CD4-positive, alpha-beta memory T cell (primary cell): ENCODE measurements around the gene LYSMD1. TPM values are rescaled to one million over a fixed set of nuclear protein-coding genes. Genes with fewer than 3 reads are reported as not detected.
A peak's percentile ranks its signal among the peaks of the same experiment; 100 is the strongest.

Experiments
- CTCF ChIA-PET: fragments of 350-600 bp; sonication (Branson Sonifier 250); formaldehyde crosslinking; loops from one replicate; lab custom pipeline; 2021; ENCODE audit warnings: inconsistent platforms; ENCODE audit not compliant: partially characterized antibody; lab: Charles Lee
- POLR2A ChIA-PET: fragments of 350-600 bp; sonication (Branson Sonifier 250); formaldehyde crosslinking; loops from one replicate; lab custom pipeline; 2021; ENCODE audit not compliant: partially characterized antibody; lab: Charles Lee
- DNase-seq, 5 donors: peaks; one replicate each; pipeline versions ENCODE4 v3.0.0 to v3.0.0-alpha.2; 2020 to 2022; ENCODE audit warnings: mixed read lengths in 1 of 5
- H3K27ac ChIP-seq: one replicate; pipeline ENCODE4 v1.7.0; 2013; ENCODE audit warnings: low read depth, low read length
- H3K27me3 ChIP-seq: 2 replicates; pipeline ENCODE4 v1.7.0; 2013; ENCODE audit warnings: mild to moderate bottlenecking, low read length, moderate library complexity; ENCODE audit not compliant: insufficient read depth
- H3K36me3 ChIP-seq: 2 replicates; pipeline ENCODE4 v1.7.0; 2013; ENCODE audit warnings: mild to moderate bottlenecking, low read length, moderate library complexity; ENCODE audit not compliant: insufficient read depth
- H3K4me1 ChIP-seq: 2 replicates; pipeline ENCODE4 v1.7.0; 2013; ENCODE audit warnings: mild to moderate bottlenecking, low read length, moderate library complexity; ENCODE audit not compliant: insufficient read depth
- H3K4me3 ChIP-seq, 2 donors: one replicate each; pipeline ENCODE4 v1.7.0; 2013; ENCODE audit warnings: low read length in 2 of 2, mild to moderate bottlenecking in 1 of 2
- H3K9me3 ChIP-seq, 2 donors: one replicate each; pipeline ENCODE4 v1.7.0; 2013; ENCODE audit warnings: low read length in 2 of 2, control low read depth in 1 of 2; ENCODE audit not compliant: control insufficient read depth in 1 of 2
- H3K27ac Mint-ChIP-seq, 7 donors: one replicate each; pipeline ENCODE4 v1.8.0; 2020 to 2021; ENCODE audit warnings: mixed read lengths in 7 of 7, mild to moderate bottlenecking in 6 of 7, inconsistent platforms in 3 of 7, moderate library complexity in 3 of 7
- H3K27me3 Mint-ChIP-seq, 2 donors: one replicate each; pipeline ENCODE4 v1.8.0; 2020 to 2021; ENCODE audit warnings: mixed read lengths in 2 of 2
- H3K36me3 Mint-ChIP-seq, 2 donors: one replicate each; pipeline ENCODE4 v1.8.0; 2020 to 2021; ENCODE audit warnings: mixed read lengths in 2 of 2, inconsistent platforms in 1 of 2, mild to moderate bottlenecking in 1 of 2
- H3K4me1 Mint-ChIP-seq, 4 donors: one replicate each; pipeline ENCODE4 v1.8.0; 2020 to 2021; ENCODE audit warnings: mixed read lengths in 4 of 4, mild to moderate bottlenecking in 1 of 4
- H3K4me3 Mint-ChIP-seq, 8 donors: one replicate each; pipeline ENCODE4 v1.8.0; 2020 to 2021; ENCODE audit warnings: mixed read lengths in 8 of 8, mild to moderate bottlenecking in 7 of 8, moderate library complexity in 6 of 8, inconsistent platforms in 3 of 8
- H3K9me3 Mint-ChIP-seq, 8 donors: one replicate each; pipeline ENCODE4 v1.8.0; 2020 to 2021; ENCODE audit warnings: mixed read lengths in 8 of 8, mild to moderate bottlenecking in 5 of 8, inconsistent platforms in 3 of 8, moderate library complexity in 1 of 8
- intact Hi-C: fragments of 100-400 bp; cut with micrococcal nuclease; formaldehyde crosslinking; loops from one replicate; pipeline ENCODE4 v1.15.1; 2023
- polyA plus RNA-seq, 2 donors: library from polyadenylated mRNA; unstranded; fragments of 300-500 nt; fragmentation: Illumina TruSeq; gene quantifications; one replicate each; pipeline ENCODE4 v1.2.3, GENCODE V29; 2021
- total RNA-seq, 2 experiments: library from RNA; stranded (reverse); gene quantifications; one replicate each; pipeline ENCODE4 v1.2.3, GENCODE V29; 2021

LYSMD1 gene
- total and polyA plus RNA-seq, 4 experiments from 2014 or later, result 0.59 to 1.3 (median 1.0) TPM; not detected in 1

DNA sequence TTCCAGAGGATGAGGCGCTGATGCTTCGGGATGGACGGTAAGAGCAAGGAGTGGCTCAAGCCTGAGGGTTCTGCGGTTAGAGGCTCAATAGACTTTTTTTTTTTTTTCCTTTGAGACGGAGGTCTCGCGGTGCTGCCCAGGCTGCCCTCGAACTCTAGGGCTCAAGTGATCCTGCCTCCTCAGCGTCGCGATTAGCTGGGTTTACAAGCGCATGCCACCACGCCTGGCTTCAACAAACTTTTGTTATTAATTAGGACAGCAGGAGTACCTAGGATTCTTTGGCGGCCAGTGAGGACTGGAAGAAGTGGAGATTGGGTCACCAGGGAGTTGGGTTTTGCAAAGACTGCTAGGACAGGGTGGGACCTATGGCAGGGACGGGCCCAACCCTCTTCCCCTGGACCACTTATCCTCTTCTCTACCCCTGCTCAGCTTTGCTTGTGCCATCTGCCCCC, 829 bp upstream of the LYSMD1 start:
- Mint-ChIP-seq H3K27ac (peak overlapping the region; percentile 93 to 99 (median 98)), H3K4me3 (peak overlapping the region; percentile 94 to 100 (median 98)), H3K9me3 (peaks cover 0 to 5% (median 0%) of the 10 kb centered on the region in 8 donors), H3K27me3 (peaks cover 2% of the 10 kb centered on the region in 2 donors), H3K36me3 (peaks cover 35 to 63% of the 10 kb centered on the region in 2 donors), H3K4me1 (peaks cover 26 to 57% (median 43%) of the 10 kb centered on the region in 4 donors)
- DNase-seq, result no peak
- H3K4me3 ChIP-seq, result peak overlapping the region; percentile 91 to 99
- no peaks in the 10 kb centered on the region for H3K9me3 ChIP-seq
- peak overlapping the region; percentile 73 for H3K27ac ChIP-seq
- peaks cover 27% of the 10 kb centered on the region for H3K36me3 ChIP-seq
- H3K27me3 ChIP-seq, result no peaks in the 10 kb centered on the region
- intact Hi-C loops, result loop anchor here (1.0 kb wide), 3 partner anchors 24 to 88 kb away; partner anchors contain the start of genes PIP5K1A, PSMD4 and VPS72
- POLR2A ChIA-PET, result interaction anchor here (0.6 to 6.9 kb wide), 18 partner anchors 9 to 811 kb away, joined by 3 to 79 read pairs (median 4); partner anchors contain the start of genes C1orf56, MINDY1, PIP5K1A and PSMD4
- H3K4me1 ChIP-seq, result peaks cover 36% of the 10 kb centered on the region
- CTCF ChIA-PET, result interaction anchor here (0.7 to 3.5 kb wide), 6 partner anchors 9 to 174 kb away, joined by 3 to 17 read pairs (median 5); partner anchors contain the start of genes TMOD4, TNFAIP8L2 and VPS72

- Histone ChIP-seq H3K27me3 (no peaks in the 10 kb centered on the region), H3K27ac (peak overlapping the region; percentile 73), H3K4me1 (peaks cover 48% of the 10 kb centered on the region), H3K9me3 (no peaks in the 10 kb centered on the region), H3K36me3 (peaks cover 20% of the 10 kb centered on the region), H3K4me3 (peak overlapping the region in 1 of 2 donors; percentile 49)
- H3K4me1 Mint-ChIP-seq, result peaks cover 31 to 68% (median 51%) of the 10 kb centered on the region in 4 donors
- peak overlapping the region; percentile 94 to 100 (median 98) for H3K4me3 Mint-ChIP-seq
- ChIA-PET POLR2A (interaction anchor here (0.6 to 6.9 kb wide), 11 partner anchors 8 to 159 kb away, joined by 3 to 79 read pairs (median 6); partner anchors contain the start of genes C1orf56, MINDY1, PIP5K1A and PSMD4), CTCF (interaction anchor here (1.2 kb wide), 2 partner anchors 9 to 66 kb away, joined by 6 to 10 read pairs; partner anchors contain the start of gene TNFAIP8L2)
- H3K27ac Mint-ChIP-seq, result peak overlapping the region; percentile 93 to 99 (median 98)
- peaks cover 2% of the 10 kb centered on the region in 2 donors for H3K27me3 Mint-ChIP-seq
- peaks cover 34 to 56% of the 10 kb centered on the region in 2 donors for H3K36me3 Mint-ChIP-seq
- peaks cover 0 to 5% (median 0%) of the 10 kb centered on the region in 8 donors for H3K9me3 Mint-ChIP-seq
- no peak for DNase-seq
- intact Hi-C loops, result loop anchor here (1.0 kb wide), 1 partner anchor 8 kb away; no protein-coding TSS in a partner anchor
Observed at GRCh38 chr1:151165281-151165737, 393 bp downstream of the LYSMD1 start.

GRCh38 chr1:151164732-151165280, 896 bp downstream of the LYSMD1 start:
- Histone ChIP-seq H3K4me3 (no peak overlapping the region), H3K4me1 (peaks cover 53% of the 10 kb centered on the region), H3K36me3 (peaks cover 15% of the 10 kb centered on the region), H3K27me3 (no peaks in the 10 kb centered on the region), H3K27ac (peak overlapping the region; percentile 73), H3K9me3 (no peaks in the 10 kb centered on the region)
- Mint-ChIP-seq H3K4me1 (peaks cover 34 to 73% (median 55%) of the 10 kb centered on the region in 4 donors), H3K4me3 (peak overlapping the region in 7 of 8 donors; percentile 49 to 100 (median 96)), H3K9me3 (peaks cover 0 to 5% (median 0%) of the 10 kb centered on the region in 8 donors), H3K27ac (peak overlapping the region in 5 of 7 donors; percentile 26 to 98 (median 63)), H3K27me3 (peaks cover 2% of the 10 kb centered on the region in 2 donors), H3K36me3 (peaks cover 35 to 55% of the 10 kb centered on the region in 2 donors)
- intact Hi-C loops, result loop anchor here (1.0 kb wide), 1 partner anchor 8 kb away; no protein-coding TSS in a partner anchor
- CTCF ChIA-PET, result interaction anchor here (1.2 kb wide), 2 partner anchors 9 to 65 kb away, joined by 6 to 10 read pairs; partner anchors contain the start of gene TNFAIP8L2
- no peak for DNase-seq
- POLR2A ChIA-PET, result interaction anchor here (0.6 to 6.9 kb wide), 8 partner anchors 8 to 159 kb away, joined by 3 to 79 read pairs (median 6); partner anchors contain the start of genes C1orf56, MINDY1, PIP5K1A and TNFAIP8L2

GRCh38 chr1:151159373-151159772, 6.3 kb downstream of the LYSMD1 start:
- H3K9me3 ChIP-seq, result no peaks in the 10 kb centered on the region
- H3K36me3 ChIP-seq, result peaks cover 13% of the 10 kb centered on the region
- Mint-ChIP-seq H3K4me1 (peaks cover 34 to 75% (median 53%) of the 10 kb centered on the region in 4 donors), H3K4me3 (peak overlapping the region; percentile 48 to 100 (median 80)), H3K36me3 (peaks cover 38 to 52% of the 10 kb centered on the region in 2 donors), H3K27me3 (no peaks in the 10 kb centered on the region), H3K9me3 (no peaks in the 10 kb centered on the region), H3K27ac (peak overlapping the region; percentile 84 to 94 (median 91))
- H3K27ac ChIP-seq, result peak overlapping the region; percentile 13
- H3K27me3 ChIP-seq, result no peaks in the 10 kb centered on the region
- ChIA-PET POLR2A (interaction anchor here (0.7 to 7.8 kb wide), 5 partner anchors 9 to 103 kb away, joined by 3 to 79 read pairs (median 3); partner anchors contain the start of genes LYSMD1, SCNM1 and VPS72), CTCF (interaction anchor here (4.0 to 6.5 kb wide), 3 partner anchors 30 to 135 kb away, joined by 25 to 324 read pairs (median 80); partner anchors contain the start of gene VPS72)
- intact Hi-C loops, result loop anchor here (5.0 kb wide), 5 partner anchors 33 to 597 kb away; partner anchors contain the start of genes MINDY1, PI4KB, PRUNE1 and PSMD4
- DNase-seq, result no peak
- H3K4me3 ChIP-seq, result no peak overlapping the region
- H3K4me1 ChIP-seq, result peaks cover 57% of the 10 kb centered on the region

DNA sequence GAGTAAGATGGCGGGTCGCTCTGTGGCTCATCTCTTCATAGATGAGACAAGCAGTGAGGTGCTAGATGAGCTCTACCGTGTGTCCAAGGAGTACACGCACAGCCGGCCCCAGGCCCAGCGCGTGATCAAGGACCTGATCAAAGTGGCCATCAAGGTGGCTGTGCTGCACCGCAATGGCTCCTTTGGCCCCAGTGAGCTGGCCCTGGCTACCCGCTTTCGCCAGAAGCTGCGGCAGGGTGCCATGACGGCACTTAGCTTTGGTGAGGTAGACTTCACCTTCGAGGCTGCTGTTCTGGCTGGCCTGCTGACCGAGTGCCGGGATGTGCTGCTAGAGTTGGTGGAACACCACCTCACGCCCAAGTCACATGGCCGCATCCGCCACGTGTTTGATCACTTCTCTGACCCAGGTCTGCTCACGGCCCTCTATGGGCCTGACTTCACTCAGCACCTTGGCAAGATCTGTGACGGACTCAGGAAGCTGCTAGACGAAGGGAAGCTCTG, 6.9 kb downstream of the LYSMD1 start:
- Histone ChIP-seq H3K27ac (peak overlapping the region; percentile 13), H3K27me3 (no peaks in the 10 kb centered on the region), H3K4me1 (peaks cover 54% of the 10 kb centered on the region), H3K4me3 (peak overlapping the region in 1 of 2 donors; percentile 82), H3K36me3 (peaks cover 11% of the 10 kb centered on the region), H3K9me3 (no peaks in the 10 kb centered on the region)
- DNase-seq, result no peak
- Mint-ChIP-seq H3K36me3 (peaks cover 38 to 46% of the 10 kb centered on the region in 2 donors), H3K27me3 (no peaks in the 10 kb centered on the region), H3K9me3 (no peaks in the 10 kb centered on the region), H3K27ac (peak overlapping the region; percentile 84 to 96 (median 93)), H3K4me1 (peaks cover 31 to 71% (median 49%) of the 10 kb centered on the region in 4 donors), H3K4me3 (peak overlapping the region; percentile 98 to 100 (median 98))
- POLR2A ChIA-PET, result interaction anchor here (0.7 to 7.8 kb wide), 5 partner anchors 9 to 112 kb away, joined by 3 to 79 read pairs (median 19); partner anchors contain the start of genes C1orf56, LYSMD1, SCNM1 and VPS72
- intact Hi-C loops, result loop anchor here (5.0 kb wide), 5 partner anchors 34 to 596 kb away; partner anchors contain the start of genes MINDY1, PI4KB, PRUNE1 and PSMD4
- CTCF ChIA-PET, result interaction anchor here (0.8 to 6.5 kb wide), 6 partner anchors 9 to 161 kb away, joined by 3 to 324 read pairs (median 21); partner anchors contain the start of genes LYSMD1, PSMD4, SCNM1 and VPS72

- peak overlapping the region; percentile 13 for H3K27ac ChIP-seq
- Mint-ChIP-seq H3K9me3 (no peaks in the 10 kb centered on the region), H3K4me3 (peak overlapping the region; percentile 98 to 100 (median 98)), H3K36me3 (peaks cover 38 to 45% of the 10 kb centered on the region in 2 donors), H3K27ac (peak overlapping the region; percentile 84 to 96 (median 93)), H3K4me1 (peaks cover 31 to 71% (median 48%) of the 10 kb centered on the region in 4 donors), H3K27me3 (no peaks in the 10 kb centered on the region)
- intact Hi-C loops, result loop anchor here (5.0 kb wide), 5 partner anchors 34 to 596 kb away; partner anchors contain the start of genes MINDY1, PI4KB, PRUNE1 and PSMD4
- CTCF ChIA-PET, result interaction anchor here (0.8 to 6.5 kb wide), 10 partner anchors 9 to 161 kb away, joined by 3 to 324 read pairs (median 17); partner anchors contain the start of genes CDC42SE1, GABPB2, LYSMD1 and PSMD4
- peak overlapping the region in 1 of 2 donors; percentile 82 for H3K4me3 ChIP-seq
- peaks cover 54% of the 10 kb centered on the region for H3K4me1 ChIP-seq
- peaks cover 11% of the 10 kb centered on the region for H3K36me3 ChIP-seq
- POLR2A ChIA-PET, result interaction anchor here (0.5 to 7.8 kb wide), 12 partner anchors 10 to 493 kb away, joined by 3 to 79 read pairs (median 18); partner anchors contain the start of genes C1orf56, CDC42SE1, GABPB2 and LYSMD1
- H3K27me3 ChIP-seq, result no peaks in the 10 kb centered on the region
- DNase-seq, result no peak
- H3K9me3 ChIP-seq, result no peaks in the 10 kb centered on the region
Observed at GRCh38 chr1:151158326-151158725, 7.4 kb downstream of the LYSMD1 start.
